HEK293 (cell line): ENCODE results near the gene LOXL4.

Source experiments
- CTCF ChIA-PET: fragments of 350-600 bp; formaldehyde crosslinking; extraction: SDS; loops from one replicate; lab custom pipeline; 2021; ENCODE audit warnings: antibody characterized with exemption; lab: Yijun Ruan, JAX
- POLR2A ChIA-PET: fragments of 300-600 bp; formaldehyde crosslinking; extraction: SDS; loops from one replicate; lab custom pipeline; 2020; ENCODE audit warnings: antibody characterized with exemption, inconsistent platforms; lab: Yijun Ruan, JAX
- H3K27ac ChIP-seq: fragments of 200-500 bp; sonication (Bioruptor generic); 2 replicates; pipeline ENCODE4 v1.5.1; 2014; ENCODE audit warnings: low read depth, low read length, control low read depth, inconsistent platforms; ENCODE audit errors: extremely low read depth
- H3K36me3 ChIP-seq, 2 experiments: fragments of 200-500 bp in 1 of 2; sonication (Bioruptor generic) in 1 of 2; 1 replicate in 1 of 2; 2 replicates in 1 of 2; pipeline ENCODE4 v1.5.1; 2014 to 2017; ENCODE audit warnings: inconsistent platforms in 2 of 2, low read length in 2 of 2; ENCODE audit not compliant: control insufficient read depth in 2 of 2, insufficient read depth in 1 of 2
- H3K4me1 ChIP-seq: fragments of 200-500 bp; sonication (Bioruptor generic); 2 replicates; pipeline ENCODE4 v1.5.1; 2014; ENCODE audit warnings: mild to moderate bottlenecking, low read length, inconsistent platforms; ENCODE audit not compliant: control insufficient read depth, insufficient read depth
- H3K4me3 ChIP-seq: 2 replicates; pipeline ENCODE4 v1.5.1; 2011; ENCODE audit warnings: low read depth, mild to moderate bottlenecking, control low read depth, low read length, moderate library complexity
- H3K9me3 ChIP-seq: fragments of 200-500 bp; sonication (Bioruptor generic); 2 replicates; pipeline ENCODE4 v1.5.1; 2014; ENCODE audit warnings: low read depth, low read length, inconsistent platforms; ENCODE audit not compliant: control insufficient read depth, insufficient read depth
- KLF7 ChIP-seq: fragments of 450-650 bp; formaldehyde crosslinking; IDR thresholded peaks from 2 replicates; pipeline ENCODE4 v1.5.1; 2016; ENCODE audit warnings: missing biosample characterization, missing genetic modification characterization, borderline replicate concordance
- OVOL3 ChIP-seq: fragments of 450-650 bp; formaldehyde crosslinking; IDR thresholded peaks from 2 replicates; pipeline ENCODE4 v1.5.1; 2016; ENCODE audit warnings: missing biosample characterization, missing genetic modification characterization
- REPIN1 ChIP-seq: fragments of 450-650 bp; formaldehyde crosslinking; IDR thresholded peaks from 2 replicates; pipeline ENCODE4 v1.5.1; 2017; ENCODE audit warnings: missing biosample characterization, missing genetic modification characterization, low read depth
- SALL2 ChIP-seq: fragments of 450-650 bp; formaldehyde crosslinking; IDR thresholded peaks from 2 replicates; pipeline ENCODE4 v1.5.0; 2017; ENCODE audit warnings: missing biosample characterization, mild to moderate bottlenecking, missing genetic modification characterization, borderline replicate concordance
- SP3 ChIP-seq: fragments of 450-650 bp; formaldehyde crosslinking; IDR thresholded peaks from 2 replicates; pipeline ENCODE4 v1.5.1; 2016; ENCODE audit warnings: missing biosample characterization, missing genetic modification characterization
- TRIM28 ChIP-seq: IDR thresholded peaks from 2 replicates; pipeline ENCODE4 v1.6.1; 2011; ENCODE audit warnings: low read length, control low read depth, borderline replicate concordance
- YY1 ChIP-seq: fragments of 450-650 bp; formaldehyde crosslinking; IDR thresholded peaks from 2 replicates; pipeline ENCODE4 v1.5.1; 2018; ENCODE audit warnings: missing biosample characterization, missing genetic modification characterization
- ZNF114 ChIP-seq: fragments of 450-650 bp; formaldehyde crosslinking; IDR thresholded peaks from 2 replicates; pipeline ENCODE4 v1.5.0; 2017; ENCODE audit warnings: missing biosample characterization, missing genetic modification characterization
- ZNF248 ChIP-seq: fragments of 450-650 bp; formaldehyde crosslinking; IDR thresholded peaks from 2 replicates; pipeline ENCODE4 v1.5.1; 2017; ENCODE audit warnings: missing biosample characterization, missing genetic modification characterization
- ZNF302 ChIP-seq: fragments of 450-650 bp; formaldehyde crosslinking; IDR thresholded peaks from 2 replicates; pipeline ENCODE4 v1.5.1; 2016; ENCODE audit warnings: missing biosample characterization, missing genetic modification characterization, low read depth
- ZNF404 ChIP-seq: fragments of 450-650 bp; formaldehyde crosslinking; IDR thresholded peaks from 2 replicates; pipeline ENCODE4 v1.5.1; 2017; ENCODE audit warnings: missing biosample characterization, missing genetic modification characterization
- ZNF548 ChIP-seq: fragments of 450-650 bp; formaldehyde crosslinking; IDR thresholded peaks from 2 replicates; pipeline ENCODE4 v1.5.1; 2016; ENCODE audit warnings: missing biosample characterization, missing genetic modification characterization
- ZNF670 ChIP-seq: fragments of 450-650 bp; formaldehyde crosslinking; IDR thresholded peaks from 2 replicates; pipeline ENCODE4 v1.5.1; 2016; ENCODE audit warnings: missing biosample characterization, missing genetic modification characterization, low read depth
- ZNF776 ChIP-seq: fragments of 450-650 bp; formaldehyde crosslinking; IDR thresholded peaks from 2 replicates; pipeline ENCODE4 v1.5.0; 2017; ENCODE audit warnings: missing biosample characterization, missing genetic modification characterization, borderline replicate concordance
- TF ChIP-seq, protein P1 (sequence below): fragments of 450-650 bp; formaldehyde crosslinking; IDR thresholded peaks from 2 replicates; pipeline ENCODE4 v1.5.1; 2017; ENCODE audit warnings: missing biosample characterization, missing genetic modification characterization
- TF ChIP-seq, protein P2 (sequence below): fragments of 450-650 bp; formaldehyde crosslinking; conservative IDR thresholded peaks from 2 replicates; pipeline ENCODE4 v1.5.1; 2016; ENCODE audit warnings: low read depth, missing biosample characterization, missing genetic modification characterization
- TF ChIP-seq, protein P3 (sequence below): fragments of 450-650 bp; formaldehyde crosslinking; IDR thresholded peaks from 2 replicates; pipeline ENCODE4 v1.5.1; 2016; ENCODE audit warnings: missing biosample characterization, missing genetic modification characterization
- TF ChIP-seq, protein P4 (sequence below): fragments of 450-650 bp; formaldehyde crosslinking; IDR thresholded peaks from 2 replicates; pipeline ENCODE4 v1.5.1; 2016; ENCODE audit warnings: missing biosample characterization, missing genetic modification characterization, low read depth
- TF ChIP-seq, protein P5 (sequence below): fragments of 450-650 bp; formaldehyde crosslinking; IDR thresholded peaks from 2 replicates; pipeline ENCODE4 v1.5.1; 2016; ENCODE audit warnings: missing biosample characterization, missing genetic modification characterization

The LOXL4 gene

DNA sequence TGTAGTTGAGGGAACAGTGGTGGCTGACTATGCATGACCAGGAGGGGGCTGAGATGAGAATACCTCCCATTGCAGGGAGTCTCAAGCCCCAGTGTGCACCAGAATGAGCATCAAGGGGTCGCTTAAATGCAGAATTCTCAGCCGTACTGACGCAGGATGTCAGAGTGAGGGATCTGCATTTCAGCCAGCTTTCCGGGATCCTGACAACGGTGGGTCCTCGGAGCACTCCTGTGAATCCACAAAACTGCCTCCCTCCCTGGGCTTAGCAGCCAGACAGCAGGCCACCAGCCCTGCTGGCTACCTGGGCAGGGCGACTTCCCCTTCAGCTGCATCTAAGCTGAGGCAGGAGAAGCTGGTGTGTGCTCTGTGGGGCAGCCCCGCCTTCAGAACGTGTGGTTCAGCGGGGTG is 21.8 kb upstream of the LOXL4 start:
- CTCF ChIA-PET = no interaction called here
- POLR2A ChIA-PET = no interaction called here

More for the DNA sequence above, 21.8 kb upstream of the LOXL4 start:
- Histone ChIP-seq H3K9me3 (no peaks in the 10 kb centered on the region), H3K4me3 (no peak overlapping the region), H3K27ac (no peak overlapping the region), H3K36me3 (no peaks in the 10 kb centered on the region), H3K4me1 (no peaks in the 10 kb centered on the region)
- TF ChIP-seq, protein P1, sequence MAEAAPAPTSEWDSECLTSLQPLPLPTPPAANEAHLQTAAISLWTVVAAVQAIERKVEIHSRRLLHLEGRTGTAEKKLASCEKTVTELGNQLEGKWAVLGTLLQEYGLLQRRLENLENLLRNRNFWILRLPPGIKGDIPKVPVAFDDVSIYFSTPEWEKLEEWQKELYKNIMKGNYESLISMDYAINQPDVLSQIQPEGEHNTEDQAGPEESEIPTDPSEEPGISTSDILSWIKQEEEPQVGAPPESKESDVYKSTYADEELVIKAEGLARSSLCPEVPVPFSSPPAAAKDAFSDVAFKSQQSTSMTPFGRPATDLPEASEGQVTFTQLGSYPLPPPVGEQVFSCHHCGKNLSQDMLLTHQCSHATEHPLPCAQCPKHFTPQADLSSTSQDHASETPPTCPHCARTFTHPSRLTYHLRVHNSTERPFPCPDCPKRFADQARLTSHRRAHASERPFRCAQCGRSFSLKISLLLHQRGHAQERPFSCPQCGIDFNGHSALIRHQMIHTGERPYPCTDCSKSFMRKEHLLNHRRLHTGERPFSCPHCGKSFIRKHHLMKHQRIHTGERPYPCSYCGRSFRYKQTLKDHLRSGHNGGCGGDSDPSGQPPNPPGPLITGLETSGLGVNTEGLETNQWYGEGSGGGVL (tag by site-specific recombination) = no peak
- TF ChIP-seq, protein P2, sequence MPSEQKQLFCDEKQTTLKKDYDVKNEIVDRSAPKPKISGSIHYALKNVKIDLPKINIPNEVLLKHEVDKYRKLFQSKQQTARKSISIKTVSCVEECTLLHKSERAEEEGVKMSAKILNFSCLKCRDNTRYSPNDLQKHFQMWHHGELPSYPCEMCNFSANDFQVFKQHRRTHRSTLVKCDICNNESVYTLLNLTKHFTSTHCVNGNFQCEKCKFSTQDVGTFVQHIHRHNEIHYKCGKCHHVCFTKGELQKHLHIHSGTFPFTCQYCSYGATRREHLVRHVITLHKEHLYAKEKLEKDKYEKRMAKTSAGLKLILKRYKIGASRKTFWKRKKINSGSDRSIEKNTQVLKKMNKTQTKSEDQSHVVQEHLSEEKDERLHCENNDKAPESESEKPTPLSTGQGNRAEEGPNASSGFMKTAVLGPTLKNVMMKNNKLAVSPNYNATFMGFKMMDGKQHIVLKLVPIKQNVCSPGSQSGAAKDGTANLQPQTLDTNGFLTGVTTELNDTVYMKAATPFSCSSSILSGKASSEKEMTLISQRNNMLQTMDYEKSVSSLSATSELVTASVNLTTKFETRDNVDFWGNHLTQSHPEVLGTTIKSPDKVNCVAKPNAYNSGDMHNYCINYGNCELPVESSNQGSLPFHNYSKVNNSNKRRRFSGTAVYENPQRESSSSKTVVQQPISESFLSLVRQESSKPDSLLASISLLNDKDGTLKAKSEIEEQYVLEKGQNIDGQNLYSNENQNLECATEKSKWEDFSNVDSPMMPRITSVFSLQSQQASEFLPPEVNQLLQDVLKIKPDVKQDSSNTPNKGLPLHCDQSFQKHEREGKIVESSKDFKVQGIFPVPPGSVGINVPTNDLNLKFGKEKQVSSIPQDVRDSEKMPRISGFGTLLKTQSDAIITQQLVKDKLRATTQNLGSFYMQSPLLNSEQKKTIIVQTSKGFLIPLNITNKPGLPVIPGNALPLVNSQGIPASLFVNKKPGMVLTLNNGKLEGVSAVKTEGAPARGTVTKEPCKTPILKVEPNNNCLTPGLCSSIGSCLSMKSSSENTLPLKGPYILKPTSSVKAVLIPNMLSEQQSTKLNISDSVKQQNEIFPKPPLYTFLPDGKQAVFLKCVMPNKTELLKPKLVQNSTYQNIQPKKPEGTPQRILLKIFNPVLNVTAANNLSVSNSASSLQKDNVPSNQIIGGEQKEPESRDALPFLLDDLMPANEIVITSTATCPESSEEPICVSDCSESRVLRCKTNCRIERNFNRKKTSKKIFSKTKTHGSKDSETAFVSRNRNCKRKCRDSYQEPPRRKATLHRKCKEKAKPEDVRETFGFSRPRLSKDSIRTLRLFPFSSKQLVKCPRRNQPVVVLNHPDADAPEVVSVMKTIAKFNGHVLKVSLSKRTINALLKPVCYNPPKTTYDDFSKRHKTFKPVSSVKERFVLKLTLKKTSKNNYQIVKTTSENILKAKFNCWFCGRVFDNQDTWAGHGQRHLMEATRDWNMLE = no peak
- TF ChIP-seq TRIM28 (no peak), SP3 (no peak), OVOL3 (tag by site-specific recombination) (no peak), ZNF302 (tag by site-specific recombination) (no peak), ZNF776 (no peak), YY1 (tag by site-specific recombination) (no peak), ZNF114 (tag by site-specific recombination) (no peak), ZNF404 (tag by site-specific recombination) (no peak), REPIN1 (tag by site-specific recombination) (no peak), ZNF548 (no peak), KLF7 (tag by site-specific recombination) (no peak), ZNF670 (tag by site-specific recombination) (no peak), SALL2 (tag by site-specific recombination) (no peak), ZNF248 (no peak)
- TF ChIP-seq, protein P3, sequence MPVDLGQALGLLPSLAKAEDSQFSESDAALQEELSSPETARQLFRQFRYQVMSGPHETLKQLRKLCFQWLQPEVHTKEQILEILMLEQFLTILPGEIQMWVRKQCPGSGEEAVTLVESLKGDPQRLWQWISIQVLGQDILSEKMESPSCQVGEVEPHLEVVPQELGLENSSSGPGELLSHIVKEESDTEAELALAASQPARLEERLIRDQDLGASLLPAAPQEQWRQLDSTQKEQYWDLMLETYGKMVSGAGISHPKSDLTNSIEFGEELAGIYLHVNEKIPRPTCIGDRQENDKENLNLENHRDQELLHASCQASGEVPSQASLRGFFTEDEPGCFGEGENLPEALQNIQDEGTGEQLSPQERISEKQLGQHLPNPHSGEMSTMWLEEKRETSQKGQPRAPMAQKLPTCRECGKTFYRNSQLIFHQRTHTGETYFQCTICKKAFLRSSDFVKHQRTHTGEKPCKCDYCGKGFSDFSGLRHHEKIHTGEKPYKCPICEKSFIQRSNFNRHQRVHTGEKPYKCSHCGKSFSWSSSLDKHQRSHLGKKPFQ (tag by site-specific recombination) = no peak
- TF ChIP-seq, protein P4, sequence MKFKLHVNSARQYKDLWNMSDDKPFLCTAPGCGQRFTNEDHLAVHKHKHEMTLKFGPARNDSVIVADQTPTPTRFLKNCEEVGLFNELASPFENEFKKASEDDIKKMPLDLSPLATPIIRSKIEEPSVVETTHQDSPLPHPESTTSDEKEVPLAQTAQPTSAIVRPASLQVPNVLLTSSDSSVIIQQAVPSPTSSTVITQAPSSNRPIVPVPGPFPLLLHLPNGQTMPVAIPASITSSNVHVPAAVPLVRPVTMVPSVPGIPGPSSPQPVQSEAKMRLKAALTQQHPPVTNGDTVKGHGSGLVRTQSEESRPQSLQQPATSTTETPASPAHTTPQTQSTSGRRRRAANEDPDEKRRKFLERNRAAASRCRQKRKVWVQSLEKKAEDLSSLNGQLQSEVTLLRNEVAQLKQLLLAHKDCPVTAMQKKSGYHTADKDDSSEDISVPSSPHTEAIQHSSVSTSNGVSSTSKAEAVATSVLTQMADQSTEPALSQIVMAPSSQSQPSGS = no peak
- TF ChIP-seq, protein P5, sequence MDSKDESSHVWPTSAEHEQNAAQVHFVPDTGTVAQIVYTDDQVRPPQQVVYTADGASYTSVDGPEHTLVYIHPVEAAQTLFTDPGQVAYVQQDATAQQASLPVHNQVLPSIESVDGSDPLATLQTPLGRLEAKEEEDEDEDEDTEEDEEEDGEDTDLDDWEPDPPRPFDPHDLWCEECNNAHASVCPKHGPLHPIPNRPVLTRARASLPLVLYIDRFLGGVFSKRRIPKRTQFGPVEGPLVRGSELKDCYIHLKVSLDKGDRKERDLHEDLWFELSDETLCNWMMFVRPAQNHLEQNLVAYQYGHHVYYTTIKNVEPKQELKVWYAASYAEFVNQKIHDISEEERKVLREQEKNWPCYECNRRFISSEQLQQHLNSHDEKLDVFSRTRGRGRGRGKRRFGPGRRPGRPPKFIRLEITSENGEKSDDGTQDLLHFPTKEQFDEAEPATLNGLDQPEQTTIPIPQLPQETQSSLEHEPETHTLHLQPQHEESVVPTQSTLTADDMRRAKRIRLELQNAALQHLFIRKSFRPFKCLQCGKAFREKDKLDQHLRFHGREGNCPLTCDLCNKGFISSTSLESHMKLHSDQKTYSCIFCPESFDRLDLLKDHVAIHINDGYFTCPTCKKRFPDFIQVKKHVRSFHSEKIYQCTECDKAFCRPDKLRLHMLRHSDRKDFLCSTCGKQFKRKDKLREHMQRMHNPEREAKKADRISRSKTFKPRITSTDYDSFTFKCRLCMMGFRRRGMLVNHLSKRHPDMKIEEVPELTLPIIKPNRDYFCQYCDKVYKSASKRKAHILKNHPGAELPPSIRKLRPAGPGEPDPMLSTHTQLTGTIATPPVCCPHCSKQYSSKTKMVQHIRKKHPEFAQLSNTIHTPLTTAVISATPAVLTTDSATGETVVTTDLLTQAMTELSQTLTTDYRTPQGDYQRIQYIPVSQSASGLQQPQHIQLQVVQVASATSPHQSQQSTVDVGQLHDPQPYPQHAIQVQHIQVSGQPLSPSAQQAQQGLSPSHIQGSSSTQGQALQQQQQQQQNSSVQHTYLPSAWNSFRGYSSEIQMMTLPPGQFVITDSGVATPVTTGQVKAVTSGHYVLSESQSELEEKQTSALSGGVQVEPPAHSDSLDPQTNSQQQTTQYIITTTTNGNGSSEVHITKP = no peak
